Testis (tissue), 2 donors: Measurements from ENCODE around the gene ORC6.

ENCODE experiments used
- POLR2A ChIP-seq: fragments of 450-650 bp; IDR thresholded peaks from one replicate; pipeline ENCODE4 v1.6.1; 2017; ENCODE audit warnings: antibody characterized with exemption, mild to moderate bottlenecking, moderate library complexity
- TF ChIP-seq, protein P1 (sequence below), 3 experiments: fragments of 450-650 bp in 2 of 3; fragments of 200-600 bp in 1 of 3; sonication (generic) in 1 of 3; IDR thresholded peaks; one replicate each; pipeline ENCODE4 v1.5.1; 2016 to 2019; ENCODE audit warnings: antibody characterized with exemption in 3 of 3, mild to moderate bottlenecking in 2 of 3, moderate library complexity in 1 of 3

DNA sequence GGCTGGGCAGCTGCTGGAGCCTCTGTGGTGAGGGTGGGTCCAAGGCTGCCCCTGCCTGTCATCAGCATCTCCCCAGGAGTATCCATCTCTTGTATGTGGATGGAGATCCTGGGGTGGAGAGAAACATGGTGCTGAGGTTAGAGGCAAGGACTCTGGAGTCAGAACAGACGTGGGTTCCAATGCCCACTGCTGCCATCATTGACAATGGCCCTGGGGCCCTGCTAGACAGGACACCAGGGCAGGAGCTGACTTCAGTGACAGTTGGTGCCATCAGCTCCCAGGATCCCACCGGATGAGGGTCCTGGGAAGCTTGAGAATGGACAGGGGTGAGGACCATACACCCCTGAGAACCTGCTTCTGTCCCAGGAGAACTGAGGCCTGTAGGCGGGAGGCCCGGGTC lies 43.1 kb downstream of the ORC6 start:
- TF ChIP-seq, protein P1, sequence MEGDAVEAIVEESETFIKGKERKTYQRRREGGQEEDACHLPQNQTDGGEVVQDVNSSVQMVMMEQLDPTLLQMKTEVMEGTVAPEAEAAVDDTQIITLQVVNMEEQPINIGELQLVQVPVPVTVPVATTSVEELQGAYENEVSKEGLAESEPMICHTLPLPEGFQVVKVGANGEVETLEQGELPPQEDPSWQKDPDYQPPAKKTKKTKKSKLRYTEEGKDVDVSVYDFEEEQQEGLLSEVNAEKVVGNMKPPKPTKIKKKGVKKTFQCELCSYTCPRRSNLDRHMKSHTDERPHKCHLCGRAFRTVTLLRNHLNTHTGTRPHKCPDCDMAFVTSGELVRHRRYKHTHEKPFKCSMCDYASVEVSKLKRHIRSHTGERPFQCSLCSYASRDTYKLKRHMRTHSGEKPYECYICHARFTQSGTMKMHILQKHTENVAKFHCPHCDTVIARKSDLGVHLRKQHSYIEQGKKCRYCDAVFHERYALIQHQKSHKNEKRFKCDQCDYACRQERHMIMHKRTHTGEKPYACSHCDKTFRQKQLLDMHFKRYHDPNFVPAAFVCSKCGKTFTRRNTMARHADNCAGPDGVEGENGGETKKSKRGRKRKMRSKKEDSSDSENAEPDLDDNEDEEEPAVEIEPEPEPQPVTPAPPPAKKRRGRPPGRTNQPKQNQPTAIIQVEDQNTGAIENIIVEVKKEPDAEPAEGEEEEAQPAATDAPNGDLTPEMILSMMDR (IDR thresholded peaks at IDR 0.05) = no peak
- TF ChIP-seq POLR2A = no peak
